GM12878 (cell line): ENCODE measurements around the gene HUWE1. TPM values are rescaled to one million over a fixed set of nuclear protein-coding genes. Genes with fewer than 3 reads are reported as not detected.

Experiments
- ATAC-seq: fragments of 200-7000 bp; cut with Tn5 transposase; 3 replicates; pipeline ENCODE4 v1.9.1; 2020; ENCODE audit warnings: mild to moderate bottlenecking, moderate library complexity
- BruUV-seq: library from RNA; stranded (reverse); fragments of 400-500 nt; replicated peaks from 2 replicates; lab custom pipeline; 2021; lab: Mats Ljungman, UMichigan
- CTCF ChIA-PET: fragments of 300-600 bp; sonication (Branson Sonifier 250); formaldehyde crosslinking; extraction: SDS; loops from one replicate; lab custom pipeline; 2021; ENCODE audit warnings: inconsistent platforms; lab: Yijun Ruan, JAX
- POLR2A ChIA-PET: fragments of 350-600 bp; formaldehyde crosslinking; extraction: SDS; loops from one replicate; lab custom pipeline; 2021; ENCODE audit warnings: inconsistent platforms; lab: Charles Lee
- RAD21 ChIA-PET: fragments of 300-600 bp; sonication (Branson Sonifier 250); formaldehyde crosslinking; loops from one replicate; lab custom pipeline; 2023; ENCODE audit warnings: antibody characterized with exemption; ENCODE audit not compliant: unreplicated experiment; lab: Charles Lee
- SMC1A ChIA-PET: fragments of 300-600 bp; sonication (Branson Sonifier 250); formaldehyde crosslinking; loops from one replicate; lab custom pipeline; 2023; ENCODE audit not compliant: unreplicated experiment, uncharacterized antibody; lab: Charles Lee
- DNase-seq: peaks from one replicate; pipeline ENCODE4 v3.0.0-alpha.2; 2011; ENCODE audit warnings: low read depth, low spot score
- FAIRE-seq: peaks from 3 replicates; lab custom pipeline; 2011; peaks lifted over from hg19 to GRCh38; lab: Jason Lieb, UNC
- H2AFZ ChIP-seq: 2 replicates; pipeline ENCODE4 v1.6.0; 2011; ENCODE audit warnings: low read depth, low read length, control low read depth; ENCODE audit not compliant: control insufficient read depth
- H3K27ac ChIP-seq: 2 replicates; pipeline ENCODE4 v1.5.1; 2011; ENCODE audit warnings: control low read depth; ENCODE audit not compliant: control insufficient read depth, insufficient read depth
- H3K27me3 ChIP-seq, 2 experiments: replicated peaks in 1 of 2; 2 replicates each; pipeline versions ENCODE4 v1.6.0 to v1.6.1; 2011; ENCODE audit warnings: low read length in 1 of 2; ENCODE audit not compliant: control insufficient read depth in 2 of 2, insufficient read depth in 2 of 2
- H3K36me3 ChIP-seq, 2 experiments: 2 replicates each; pipeline ENCODE4 v1.5.1; 2011; ENCODE audit warnings: low read length in 1 of 2; ENCODE audit not compliant: control insufficient read depth in 2 of 2, insufficient read depth in 2 of 2
- H3K4me1 ChIP-seq: 2 replicates; pipeline ENCODE4 v1.6.1; 2011; ENCODE audit warnings: mild to moderate bottlenecking, low read length, moderate library complexity, mixed read lengths; ENCODE audit not compliant: control insufficient read depth, insufficient read depth
- H3K4me2 ChIP-seq: 2 replicates; pipeline ENCODE4 v1.6.0; 2011; ENCODE audit warnings: control low read depth; ENCODE audit not compliant: control insufficient read depth, insufficient read depth
- H3K4me3 ChIP-seq: fragments of 200-600 bp; sonication (generic); 2 replicates; pipeline ENCODE4 v1.5.1; 2016
- H3K79me2 ChIP-seq: 2 replicates; pipeline ENCODE4 v1.6.0; 2011; ENCODE audit warnings: low read length; ENCODE audit not compliant: control insufficient read depth, insufficient read depth
- H3K9ac ChIP-seq: 2 replicates; pipeline ENCODE4 v1.8.0; 2011; ENCODE audit warnings: low read length, control low read depth, mixed read lengths; ENCODE audit not compliant: control insufficient read depth, insufficient read depth
- H3K9me3 ChIP-seq: replicated peaks from 3 replicates; pipeline ENCODE4 v1.5.1; 2011; ENCODE audit warnings: mild to moderate bottlenecking, low read length; ENCODE audit not compliant: control insufficient read depth, insufficient read depth
- H4K20me1 ChIP-seq: 2 replicates; pipeline ENCODE4 v1.6.0; 2011; ENCODE audit not compliant: control insufficient read depth, insufficient read depth
- ATF2 ChIP-seq: IDR thresholded peaks from 2 replicates; pipeline ENCODE4 v1.6.1; 2012; ENCODE audit warnings: low read length, inconsistent platforms
- BACH1 ChIP-seq: fragments of 450-650 bp; IDR thresholded peaks from 2 replicates; pipeline ENCODE4 v1.6.1; 2017; ENCODE audit warnings: mild to moderate bottlenecking, borderline replicate concordance
- CBFB ChIP-seq: IDR thresholded peaks from 2 replicates; pipeline ENCODE4 v1.6.1; 2016; ENCODE audit warnings: antibody characterized with exemption, low read depth
- CREB1 ChIP-seq: IDR thresholded peaks from 2 replicates; pipeline ENCODE4 v1.6.1; 2012; ENCODE audit warnings: low read depth, mild to moderate bottlenecking, inconsistent platforms
- GABPA ChIP-seq: IDR thresholded peaks from 2 replicates; pipeline ENCODE4 v1.6.1; 2014; ENCODE audit warnings: antibody characterized with exemption, low read depth, mild to moderate bottlenecking, inconsistent platforms
- GATAD2B ChIP-seq: fragments of 450-650 bp; conservative IDR thresholded peaks from 2 replicates; pipeline ENCODE4 v1.6.1; 2017; ENCODE audit warnings: low read depth, mild to moderate bottlenecking, moderate library complexity
- HDGF ChIP-seq: fragments of 450-650 bp; IDR thresholded peaks from 2 replicates; pipeline ENCODE4 v1.6.1; 2016; ENCODE audit warnings: antibody characterized with exemption
- MAX ChIP-seq: IDR thresholded peaks from 2 replicates; pipeline ENCODE4 v1.6.1; 2012; ENCODE audit warnings: low read depth, low read length, improper control_type of control experiment
- NR2C2 ChIP-seq: IDR thresholded peaks from 2 replicates; pipeline ENCODE4 v1.6.1; 2011; ENCODE audit warnings: borderline replicate concordance, low read depth; ENCODE audit not compliant: control insufficient read depth, insufficient read length
- POU2F2 ChIP-seq: IDR thresholded peaks from 3 replicates; pipeline ENCODE4 v1.6.1; 2011; ENCODE audit warnings: low read depth, mild to moderate bottlenecking, low read length, borderline replicate concordance
- RAD51 ChIP-seq: fragments of 450-650 bp; IDR thresholded peaks from 2 replicates; pipeline ENCODE4 v1.6.1; 2016; ENCODE audit warnings: moderate library complexity, mild to moderate bottlenecking, inconsistent platforms
- RCOR1 ChIP-seq: conservative IDR thresholded peaks from 2 replicates; pipeline ENCODE4 v1.6.1; 2012; ENCODE audit warnings: low read depth, low read length, improper control_type of control experiment
- SIN3A ChIP-seq: IDR thresholded peaks from 2 replicates; pipeline ENCODE4 v1.6.1; 2012; ENCODE audit warnings: low read depth, low read length, improper control_type of control experiment
- SREBF2 ChIP-seq: IDR thresholded peaks from 2 replicates; pipeline ENCODE4 v1.6.1; 2012; ENCODE audit warnings: mild to moderate bottlenecking, low read length
- ZNF687 ChIP-seq: fragments of 450-650 bp; IDR thresholded peaks from 2 replicates; pipeline ENCODE4 v1.6.1; 2017; ENCODE audit warnings: mild to moderate bottlenecking, moderate library complexity
- WGBS: methylation state at CpG from one replicate; pipeline ENCODE4 v1.1.6; 2016; ENCODE audit warnings: low lambda C conversion rate; ENCODE audit not compliant: insufficient replicate concordance, insufficient coverage; ENCODE audit errors: missing lambda C conversion rate; 5-methylcytosine and 5-hydroxymethylcytosine counted together
- in situ Hi-C: fragments of 300-500 bp; cut with MboI; formaldehyde crosslinking; loops from 9 replicates; pipeline ENCODE4 v1.14.3; 2018; ENCODE audit warnings: mixed read lengths
- intact Hi-C: fragments of 100-400 bp; cut with micrococcal nuclease; formaldehyde crosslinking; loops from one replicate; pipeline ENCODE4 v1.14.2; 2022; ENCODE audit not compliant: unreplicated experiment
- polyA plus RNA-seq, 11 experiments: library from polyadenylated mRNA; depleted of rRNA in 4 of 11; unstranded in 6 of 11; stranded (reverse) in 5 of 11; fragments of >200 nt; fragmentation: Nextera tagmentation in 4 of 11; fragmentation: Illumina TruSeq in 1 of 11; extraction: Ambion mirVana in 4 of 11; extraction: Trizol in 1 of 11; gene quantifications; 1 replicate in 1 of 11; 2 replicates in 10 of 11; pipeline versions ENCODE4 v1.2.1 to v1.2.3, GENCODE V29; 2011 to 2016; ENCODE audit warnings: inconsistent platforms in 2 of 11, missing spikeins in 2 of 11, low read depth in 1 of 11
- total RNA-seq, 4 experiments: library from RNA; depleted of rRNA in 3 of 4; stranded (reverse); fragments of >200 nt in 3 of 4; fragmentation: Illumina TruSeq in 1 of 4; extraction: Trizol in 1 of 4; gene quantifications; 2 replicates each; pipeline versions ENCODE4 v1.2.1 to v1.2.3, GENCODE V29; 2013 to 2021

The HUWE1 gene
- total and polyA plus RNA-seq, 10 of the 15 experiments (the other 5 are each of a cell fraction or from before 2014, with no cell fraction given) = 35.9 to 280 (median 100) TPM

GRCh38 chrX:53571494-53571893 lies 115.0 kb downstream of the HUWE1 start:
- no peak for DNase-seq
- in situ Hi-C loops = no loop called here
- ChIA-PET POLR2A (no interaction called here), SMC1A (interaction anchor here (1.6 kb wide), 1 partner anchor 10 kb away, joined by 4 read pairs; no protein-coding TSS in a partner anchor), CTCF (interaction anchor here (0.8 kb wide), 1 partner anchor 12 kb away, joined by 4 read pairs; no protein-coding TSS in a partner anchor), RAD21 (no interaction called here)
- no peaks in the 10 kb centered on the region for H3K27me3 ChIP-seq
- intact Hi-C loops = no loop called here
- no peak for FAIRE-seq
- TF ChIP-seq POU2F2 (no peak), SREBF2 (no peak), ATF2 (no peak)
- H3K79me2 ChIP-seq = no peaks in the 10 kb centered on the region
- no peaks in the 10 kb centered on the region for H3K4me1 ChIP-seq
- no peak overlapping the region for H3K4me3 ChIP-seq
- no peak overlapping the region for H3K4me2 ChIP-seq
- H3K9me3 ChIP-seq = no peaks in the 10 kb centered on the region
- H3K27ac ChIP-seq = no peak overlapping the region
- H3K36me3 ChIP-seq = peaks cover 6 to 22% of the 10 kb centered on the region in 2 experiments
- no TSS peak for BruUV-seq
- no peak overlapping the region for H2AFZ ChIP-seq
- H4K20me1 ChIP-seq = no peaks in the 10 kb centered on the region
- no peak for ATAC-seq
- H3K9ac ChIP-seq = no peak overlapping the region

- FAIRE-seq (no peak), DNase-seq (no peak), ATAC-seq (no peak)
- no peaks in the 10 kb centered on the region for H3K9me3 ChIP-seq
- intact Hi-C loops (no loop called here), in situ Hi-C loops (no loop called here)
- ChIA-PET SMC1A (interaction anchor here (0.7 to 1.3 kb wide), 2 partner anchors 67 to 85 kb away, joined by 3 to 5 read pairs; no protein-coding TSS in a partner anchor), RAD21 (no interaction called here), POLR2A (no interaction called here), CTCF (no interaction called here)
- no peak overlapping the region for H3K9ac ChIP-seq
- H3K27ac ChIP-seq = no peak overlapping the region
- 78% methylated on average over 4 of the region's 4 CpGs for WGBS
- H4K20me1 ChIP-seq = no peaks in the 10 kb centered on the region
- H3K79me2 ChIP-seq = no peaks in the 10 kb centered on the region
- no peak overlapping the region for H3K4me3 ChIP-seq
- no peaks in the 10 kb centered on the region for H3K27me3 ChIP-seq
- H2AFZ ChIP-seq = no peak overlapping the region
- no peaks in the 10 kb centered on the region for H3K4me1 ChIP-seq
- no peak overlapping the region for H3K4me2 ChIP-seq
- peaks cover 17 to 28% of the 10 kb centered on the region in 2 experiments; a peak in 3 of 4 replicates for H3K36me3 ChIP-seq
- BruUV-seq = no TSS peak
- no peak for TF ChIP-seq NR2C2
- TF ChIP-seq BACH1 = no peak
- TF ChIP-seq CREB1 = no peak
- no peak for TF ChIP-seq GABPA
- no peak for TF ChIP-seq RAD51
- TF ChIP-seq GATAD2B = no peak
- TF ChIP-seq SIN3A = no peak
- TF ChIP-seq RCOR1 = no peak
- no peak for TF ChIP-seq HDGF
- no peak for TF ChIP-seq MAX
- TF ChIP-seq ZNF687 = no peak
- TF ChIP-seq CBFB = no peak
These were observed 123.2 kb downstream of the HUWE1 start for GRCh38 chrX:53563324-53563723.
